ENCODE measurements around the gene C1QTNF8. TPM values are rescaled to one million over a fixed set of nuclear protein-coding genes. Genes with fewer than 3 reads are reported as not detected.
A peak's percentile ranks its signal among the peaks of the same experiment; 100 is the strongest.

C1QTNF8 gene
- total RNA-seq, 1 donor from 2014 or later: not detected

- Histone ChIP-seq H3K9me3 (replicated peaks) (no peaks in the 10 kb centered on the region), H3K27ac (replicated peaks) (no peak overlapping the region), H3K36me3 (no peaks in the 10 kb centered on the region), H3K4me1 (peaks cover 6% of the 10 kb centered on the region), H3K4me3 (peak overlapping the region; percentile 57), H3K27me3 (ENCODE audit: low read depth) (peaks cover 91% of the 10 kb centered on the region)
- TF ChIP-seq CTCF (IDR thresholded peaks at IDR 0.05; ENCODE audit: borderline replicate concordance): no peak
- intact Hi-C loops (cut with micrococcal nuclease): no loop called here
- DNase-seq: no peak
These were observed 24.4 kb downstream of the C1QTNF8 start for GRCh38 chr16:1071561-1072225.

GRCh38 chr16:1070864-1071408 lies 25.1 kb downstream of the C1QTNF8 start:
- Histone ChIP-seq H3K4me1 (peaks cover 6% of the 10 kb centered on the region), H3K27me3 (ENCODE audit: low read depth) (peaks cover 97% of the 10 kb centered on the region)
- TF ChIP-seq CTCF (IDR thresholded peaks at IDR 0.05; ENCODE audit: borderline replicate concordance): no peak

DNA sequence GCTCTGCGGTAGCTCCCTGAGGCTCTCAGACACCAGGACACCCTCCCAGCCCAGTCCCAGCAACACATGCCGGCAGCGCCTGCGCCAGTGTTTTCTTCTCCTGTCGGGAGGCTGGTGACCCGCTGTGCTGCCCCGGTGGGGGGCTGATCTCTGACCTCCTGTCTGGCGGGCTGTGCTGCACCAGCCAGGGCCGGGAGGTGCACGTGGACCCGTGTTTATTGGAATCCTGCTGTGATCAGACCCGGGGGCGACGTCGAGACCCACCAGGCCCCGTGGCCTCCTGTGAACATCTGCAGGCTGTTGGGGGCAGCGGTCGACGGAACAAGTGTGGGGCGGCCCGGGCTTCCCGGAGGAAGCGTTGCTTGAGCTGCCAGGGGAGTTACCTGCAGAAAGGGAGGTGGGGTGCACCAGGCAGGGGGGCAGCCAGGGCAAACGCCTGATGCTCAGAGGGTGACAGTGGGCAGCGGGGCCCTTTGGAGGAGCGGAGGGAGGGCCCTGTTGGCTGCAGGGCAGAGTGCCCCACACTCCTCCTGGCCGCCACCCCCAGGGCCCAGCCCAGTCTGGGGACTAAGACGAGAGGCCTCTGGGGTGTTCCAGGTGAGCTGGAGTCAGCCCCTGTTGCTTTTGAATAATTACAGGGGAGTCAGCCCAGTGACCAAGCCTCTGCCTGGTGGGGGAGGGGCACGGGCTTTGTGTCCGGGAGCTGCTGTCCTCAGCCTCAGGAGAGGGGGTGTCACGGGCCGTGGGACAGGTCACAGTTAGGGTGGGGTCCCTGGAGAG lies 25.8 kb downstream of the C1QTNF8 start:
- no peaks in the 10 kb centered on the region for H3K9me3 ChIP-seq (replicated peaks)
- no peak overlapping the region for H3K27ac ChIP-seq (replicated peaks)
- H3K27me3 ChIP-seq (ENCODE audit: low read depth): peaks cover 100% of the 10 kb centered on the region
- no peak for TF ChIP-seq CTCF (IDR thresholded peaks at IDR 0.05; ENCODE audit: borderline replicate concordance)
- no peak overlapping the region for H3K4me3 ChIP-seq
- no peak for DNase-seq
- no peaks in the 10 kb centered on the region for H3K36me3 ChIP-seq
- peaks cover 6% of the 10 kb centered on the region for H3K4me1 ChIP-seq
- intact Hi-C loops (cut with micrococcal nuclease): no loop called here

More at GRCh38 chr16:1070864-1071408, 25.1 kb downstream of the C1QTNF8 start:
- no peak overlapping the region for H3K4me3 ChIP-seq
- no peak overlapping the region for H3K27ac ChIP-seq (replicated peaks)
- H3K9me3 ChIP-seq (replicated peaks): no peaks in the 10 kb centered on the region
- intact Hi-C loops (cut with micrococcal nuclease): no loop called here
- DNase-seq: no peak
- no peaks in the 10 kb centered on the region for H3K36me3 ChIP-seq

GRCh38 chr16:1069154-1069553 lies 26.9 kb downstream of the C1QTNF8 start:
- Histone ChIP-seq H3K4me1 (peaks cover 6% of the 10 kb centered on the region), H3K4me3 (no peak overlapping the region), H3K27me3 (ENCODE audit: low read depth) (peaks cover 100% of the 10 kb centered on the region), H3K36me3 (no peaks in the 10 kb centered on the region), H3K27ac (replicated peaks) (no peak overlapping the region), H3K9me3 (replicated peaks) (no peaks in the 10 kb centered on the region)
- TF ChIP-seq CTCF (IDR thresholded peaks at IDR 0.05; ENCODE audit: borderline replicate concordance): no peak
- no peak for DNase-seq
- intact Hi-C loops (cut with micrococcal nuclease): no loop called here

DNA sequence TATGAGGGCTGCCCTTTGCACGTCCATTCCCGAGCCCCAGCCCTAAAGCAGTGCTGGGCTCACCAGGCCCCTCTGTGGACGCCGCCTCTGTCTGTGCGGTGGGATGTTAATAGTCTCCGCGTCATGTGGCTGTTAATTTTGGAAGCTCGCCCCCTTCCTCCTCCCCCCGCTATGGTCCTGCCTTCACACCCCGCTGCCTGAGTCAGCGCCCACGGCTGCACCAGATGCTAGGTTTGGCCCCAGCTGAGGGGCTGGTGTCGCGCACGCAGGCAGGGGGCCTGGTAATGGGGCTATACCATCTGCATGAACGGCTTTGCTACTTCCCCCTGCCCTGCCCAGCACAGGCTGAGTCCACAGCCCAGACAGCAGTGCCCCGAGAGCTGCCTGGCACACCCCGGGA lies 27.6 kb downstream of the C1QTNF8 start:
- DNase-seq: no peak
- Histone ChIP-seq H3K4me1 (peaks cover 6% of the 10 kb centered on the region), H3K27ac (replicated peaks) (no peak overlapping the region), H3K4me3 (no peak overlapping the region), H3K36me3 (no peaks in the 10 kb centered on the region), H3K9me3 (replicated peaks) (no peaks in the 10 kb centered on the region), H3K27me3 (ENCODE audit: low read depth) (peaks cover 100% of the 10 kb centered on the region)
- TF ChIP-seq CTCF (IDR thresholded peaks at IDR 0.05; ENCODE audit: borderline replicate concordance): no peak
- intact Hi-C loops (cut with micrococcal nuclease): no loop called here

Data from left ventricle myocardium inferior (tissue), 1 donor.